Right lobe of liver (tissue), 6 donors: Measurements from ENCODE around the gene LARP4B. TPM values are rescaled to one million over a fixed set of nuclear protein-coding genes. Genes with fewer than 3 reads are reported as not detected.
A peak's percentile ranks its signal among the peaks of the same experiment; 100 is the strongest.

Experiments
- ATAC-seq, 4 donors: fragments of 200-7000 bp; cut with Tn5 transposase; one replicate each; pipeline ENCODE4 v1.9.1; 2020; ENCODE audit warnings: mild to moderate bottlenecking in 4 of 4, moderate library complexity in 4 of 4
- DNase-seq, 3 donors: peaks; one replicate each; pipeline ENCODE4 v3.0.0-alpha.2; 2020
- H3K27ac ChIP-seq, 3 donors: fragments of 200-600 bp; one replicate each; pipeline ENCODE4 v1.8.0; 2022
- H3K27me3 ChIP-seq, 2 donors: fragments of 200-600 bp; one replicate each; pipeline ENCODE4 v1.8.0; 2022
- H3K36me3 ChIP-seq, 4 donors: fragments of 200-600 bp; sonication (generic) in 1 of 4; one replicate each; pipeline versions ENCODE4 v1.5.1 to v1.8.0; 2017 to 2022; ENCODE audit warnings: control low read depth in 1 of 4
- H3K4me1 ChIP-seq, 4 donors: fragments of 200-600 bp; sonication (generic) in 1 of 4; one replicate each; pipeline versions ENCODE4 v1.5.1 to v1.8.0; 2017 to 2022; ENCODE audit warnings: control low read depth in 1 of 4
- H3K4me3 ChIP-seq, 3 donors: fragments of 200-600 bp; one replicate each; pipeline ENCODE4 v1.8.0; 2022
- H3K9me3 ChIP-seq, 4 donors: fragments of 200-600 bp; sonication (generic) in 1 of 4; one replicate each; pipeline versions ENCODE4 v1.5.1 to v1.8.0; 2017 to 2022; ENCODE audit warnings: control low read depth in 1 of 4
- POLR2A ChIP-seq: fragments of 450-650 bp; IDR thresholded peaks from one replicate; pipeline ENCODE4 v1.6.1; 2017; ENCODE audit warnings: antibody characterized with exemption, mild to moderate bottlenecking
- WGBS: methylation state at CpG from one replicate; pipeline ENCODE4 v1.1.6; 2018; ENCODE audit warnings: low coverage, low lambda C conversion rate; ENCODE audit not compliant: insufficient coverage; ENCODE audit errors: missing lambda C conversion rate; 5-methylcytosine and 5-hydroxymethylcytosine counted together
- intact Hi-C, 2 donors: fragments of 100-400 bp; cut with DNase I; formaldehyde crosslinking; loops; one replicate each; pipeline versions ENCODE4 v1.11.2 to v1.14.1; 2022
- total RNA-seq, 6 experiments: library from RNA; depleted of rRNA in 2 of 6; stranded (reverse); fragments of >200 nt in 2 of 6; fragmentation: NEBNext Ultra II Directional in 3 of 6; extraction: Animal tissue kit (Norgen Biotek cat#: 25700) in 3 of 6; gene quantifications; one replicate each; pipeline versions ENCODE4 v1.1.0 to v1.2.4, GENCODE V29; 2016 to 2023
- TF ChIP-seq, protein P1 (sequence below), 4 donors: fragments of 200-600 bp in 3 of 4; fragments of 450-650 bp in 1 of 4; IDR thresholded peaks; one replicate each; pipeline versions ENCODE4 v1.5.1 to v1.8.0; 2016 to 2022; ENCODE audit warnings: antibody characterized with exemption in 4 of 4, mild to moderate bottlenecking in 2 of 4
- donor health status: DM: no; HTN: yes; CAD: no.
- donor health status: DM: no; HTN: no; CAD: no.
- donor health status: DM: no; HTN: no; CAD: no.
- donor health status: DM: no; HTN: yes; CAD: no.
- donor health status: DM: no; HTN: yes; CAD: no.

LARP4B gene
- total RNA-seq, 6 experiments from 2014 or later, result 22.4 to 35.9 (median 31.7) TPM

DNA sequence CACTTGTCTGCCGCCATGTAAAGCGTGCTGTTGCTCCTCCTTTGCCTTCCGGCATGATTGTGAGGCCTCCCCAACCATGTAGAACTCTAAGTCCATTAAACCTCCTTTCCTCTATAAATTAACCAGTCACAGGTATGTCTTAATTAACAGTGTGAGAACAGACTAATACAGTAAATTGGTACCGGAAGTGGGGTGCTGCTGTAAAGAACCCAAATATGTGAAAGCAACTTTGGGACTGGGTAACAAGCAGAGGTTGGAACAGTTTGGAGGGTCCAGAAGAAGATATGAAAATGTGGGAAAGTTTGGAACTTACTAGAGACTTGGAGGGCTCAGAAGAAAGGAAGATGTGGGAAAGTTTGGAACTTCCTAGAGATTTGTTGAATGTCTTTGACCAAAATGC lies 135.3 kb downstream of the LARP4B start:
- Histone ChIP-seq H3K27ac (no peak overlapping the region), H3K4me3 (no peak overlapping the region), H3K36me3 (no peaks in the 10 kb centered on the region), H3K9me3 (no peaks in the 10 kb centered on the region), H3K4me1 (no peaks in the 10 kb centered on the region), H3K27me3 (no peaks in the 10 kb centered on the region)
- intact Hi-C loops, result no loop called here
- DNase-seq (peak in 1 of 3 donors; percentile 14), ATAC-seq (no peak)
- WGBS, result 75% methylated on average over 4 of the region's 4 CpGs
- TF ChIP-seq, protein P1, sequence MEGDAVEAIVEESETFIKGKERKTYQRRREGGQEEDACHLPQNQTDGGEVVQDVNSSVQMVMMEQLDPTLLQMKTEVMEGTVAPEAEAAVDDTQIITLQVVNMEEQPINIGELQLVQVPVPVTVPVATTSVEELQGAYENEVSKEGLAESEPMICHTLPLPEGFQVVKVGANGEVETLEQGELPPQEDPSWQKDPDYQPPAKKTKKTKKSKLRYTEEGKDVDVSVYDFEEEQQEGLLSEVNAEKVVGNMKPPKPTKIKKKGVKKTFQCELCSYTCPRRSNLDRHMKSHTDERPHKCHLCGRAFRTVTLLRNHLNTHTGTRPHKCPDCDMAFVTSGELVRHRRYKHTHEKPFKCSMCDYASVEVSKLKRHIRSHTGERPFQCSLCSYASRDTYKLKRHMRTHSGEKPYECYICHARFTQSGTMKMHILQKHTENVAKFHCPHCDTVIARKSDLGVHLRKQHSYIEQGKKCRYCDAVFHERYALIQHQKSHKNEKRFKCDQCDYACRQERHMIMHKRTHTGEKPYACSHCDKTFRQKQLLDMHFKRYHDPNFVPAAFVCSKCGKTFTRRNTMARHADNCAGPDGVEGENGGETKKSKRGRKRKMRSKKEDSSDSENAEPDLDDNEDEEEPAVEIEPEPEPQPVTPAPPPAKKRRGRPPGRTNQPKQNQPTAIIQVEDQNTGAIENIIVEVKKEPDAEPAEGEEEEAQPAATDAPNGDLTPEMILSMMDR (IDR thresholded peaks at IDR 0.05), result no peak
- no peak for TF ChIP-seq POLR2A

DNA sequence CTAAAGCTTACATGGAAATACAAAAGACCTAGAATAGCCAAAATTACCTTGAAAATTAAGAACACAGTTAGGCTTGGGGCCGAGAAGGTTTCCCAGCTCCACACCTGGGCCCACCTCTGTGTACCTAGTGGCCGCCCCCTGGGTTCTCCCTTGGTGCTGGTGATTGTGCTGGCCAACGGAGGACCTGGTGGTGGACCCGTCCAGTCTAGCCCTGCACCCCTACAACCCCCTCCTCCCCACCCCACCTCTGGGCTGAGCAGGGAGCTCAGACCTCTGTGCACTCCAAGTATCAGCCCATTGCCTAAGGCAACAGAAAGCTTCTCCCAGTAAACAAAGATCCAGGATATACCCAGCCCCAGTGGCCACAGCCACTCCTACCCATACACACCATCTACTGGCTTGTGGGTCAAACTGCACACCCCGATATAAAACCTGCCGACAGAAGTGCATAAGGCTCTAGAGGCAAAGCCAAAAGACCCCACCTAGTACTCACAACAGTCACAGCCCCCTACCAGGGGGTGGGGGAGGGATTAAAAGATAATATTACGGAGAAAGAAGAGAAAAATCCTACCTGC lies 137.0 kb downstream of the LARP4B start:
- no peak overlapping the region for H3K27ac ChIP-seq
- intact Hi-C loops, result no loop called here
- peak in 2 of 3 donors; percentile 38 for DNase-seq
- H3K4me3 ChIP-seq, result no peak overlapping the region
- no peaks in the 10 kb centered on the region for H3K27me3 ChIP-seq
- no peaks in the 10 kb centered on the region for H3K9me3 ChIP-seq
- no peaks in the 10 kb centered on the region for H3K4me1 ChIP-seq
- 79% methylated on average over 4 of the region's 7 CpGs for WGBS
- ATAC-seq, result peak; percentile 49 to 72 (median 63)
- H3K36me3 ChIP-seq, result no peaks in the 10 kb centered on the region
- TF ChIP-seq, protein P1 (IDR thresholded peaks at IDR 0.05), result peak in 3 of 4 donors; percentile 10 to 30 (median 12)
- TF ChIP-seq POLR2A, result no peak

DNA sequence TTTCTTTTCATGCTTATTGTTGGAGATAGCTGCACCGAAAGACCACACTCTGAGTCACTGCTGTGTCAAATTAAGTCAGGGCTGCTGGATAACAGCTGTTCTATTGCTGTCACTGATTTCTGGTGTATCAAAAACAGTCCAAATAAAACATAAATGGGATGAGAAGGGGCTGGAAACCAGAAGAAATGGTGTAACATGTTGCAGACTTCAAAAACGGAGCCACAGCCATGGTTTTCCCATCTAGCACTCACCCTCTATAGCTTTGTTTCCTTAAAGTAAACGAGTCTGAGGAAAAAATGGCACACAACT lies 138.8 kb downstream of the LARP4B start:
- ATAC-seq, result no peak
- WGBS, result 67% methylated on average over 3 of the region's 3 CpGs
- H3K4me3 ChIP-seq, result no peak overlapping the region
- H3K27ac ChIP-seq, result no peak overlapping the region
- no peaks in the 10 kb centered on the region for H3K36me3 ChIP-seq
- intact Hi-C loops, result no loop called here
- no peak for DNase-seq
- TF ChIP-seq POLR2A, result no peak
- H3K27me3 ChIP-seq, result no peaks in the 10 kb centered on the region
- no peaks in the 10 kb centered on the region for H3K9me3 ChIP-seq
- H3K4me1 ChIP-seq, result no peaks in the 10 kb centered on the region

DNA sequence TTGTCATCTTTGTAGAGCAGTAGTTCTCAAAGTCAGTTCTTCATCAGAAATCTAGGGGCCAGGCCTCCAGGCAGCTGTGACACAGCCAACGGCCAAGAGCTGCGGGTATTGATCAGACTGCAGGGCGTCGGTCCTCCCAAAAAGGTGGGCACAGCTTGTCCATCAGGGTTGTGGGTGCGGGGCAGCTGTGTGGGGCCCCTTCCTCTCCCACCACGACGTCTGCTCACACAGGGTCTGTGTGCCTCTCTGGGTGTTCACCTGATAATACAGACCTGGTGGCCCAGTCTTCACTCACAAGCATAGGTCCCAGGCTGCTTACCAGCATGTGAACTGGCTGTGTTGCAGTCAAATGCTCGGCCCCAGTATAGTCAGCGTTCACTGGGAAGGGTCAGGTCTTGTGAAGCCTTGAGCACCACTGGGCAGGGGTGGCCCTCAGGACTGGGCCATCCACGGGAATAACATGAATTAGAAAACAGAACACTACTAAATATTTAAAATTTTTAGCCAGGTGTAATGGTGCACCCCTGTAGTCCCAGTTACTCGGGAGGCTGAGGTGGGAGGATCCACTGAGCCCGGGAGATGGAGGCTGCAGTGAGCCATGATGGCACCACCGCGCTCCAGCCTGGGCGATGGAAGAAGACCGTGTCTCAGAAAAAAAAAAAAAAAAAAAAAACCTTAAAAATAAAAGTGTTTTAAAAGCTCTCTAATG lies 139.3 kb downstream of the LARP4B start:
- Histone ChIP-seq H3K4me1 (no peaks in the 10 kb centered on the region), H3K27ac (no peak overlapping the region), H3K4me3 (no peak overlapping the region), H3K36me3 (no peaks in the 10 kb centered on the region), H3K9me3 (no peaks in the 10 kb centered on the region), H3K27me3 (no peaks in the 10 kb centered on the region)
- DNase-seq (peak in 2 of 3 donors; percentile 19 to 20), ATAC-seq (no peak)
- TF ChIP-seq, protein P1 (IDR thresholded peaks at IDR 0.05), result no peak
- no peak for TF ChIP-seq POLR2A
- intact Hi-C loops, result no loop called here
- WGBS, result 85% methylated on average over 9 of the region's 16 CpGs

DNA sequence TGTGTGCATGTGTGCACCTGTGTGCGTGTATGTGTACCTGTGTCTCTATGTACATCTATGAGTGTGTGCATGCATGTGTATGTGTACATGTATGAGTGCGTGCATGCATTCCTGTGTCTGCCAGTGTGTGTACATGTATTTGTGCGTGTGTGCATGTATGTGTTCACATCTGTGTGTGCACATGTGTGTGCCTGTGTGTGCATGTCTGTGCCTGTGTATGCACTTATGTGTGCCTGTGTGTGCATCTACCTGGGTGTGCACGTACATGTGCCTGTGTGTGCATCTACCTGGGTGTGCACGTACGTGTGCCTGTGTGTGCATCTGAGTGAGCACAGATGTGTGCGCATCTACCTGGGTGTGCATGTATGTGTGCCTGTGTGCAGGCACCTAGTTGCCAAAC lies 139.9 kb downstream of the LARP4B start:
- Histone ChIP-seq H3K9me3 (no peaks in the 10 kb centered on the region), H3K36me3 (no peaks in the 10 kb centered on the region), H3K4me1 (no peaks in the 10 kb centered on the region), H3K27ac (no peak overlapping the region), H3K4me3 (no peak overlapping the region), H3K27me3 (no peaks in the 10 kb centered on the region)
- DNase-seq (peak in 1 of 3 donors; percentile 13), ATAC-seq (no peak)
- intact Hi-C loops, result no loop called here
- no peak for TF ChIP-seq POLR2A
- TF ChIP-seq, protein P1 (IDR thresholded peaks at IDR 0.05), result no peak
- WGBS, result 100% methylated on average over 2 of the region's 7 CpGs
